Psoas muscle (tissue), 8 donors: ENCODE data around the gene NAPG. TPM values are rescaled to one million over a fixed set of nuclear protein-coding genes. Genes with fewer than 3 reads are reported as not detected.
"Not testable (repeated sequence)": the region's sequence is repeated elsewhere in the genome, so short reads cannot be mapped to it uniquely, and the experiment has no call there.

Experiments
- ATAC-seq, 4 donors: fragments of 200-7000 bp; cut with Tn5 transposase; one replicate each; pipeline ENCODE4 v1.9.1; 2020; ENCODE audit warnings: moderate library complexity in 3 of 4, mild to moderate bottlenecking in 2 of 4
- DNase-seq, 2 donors: peaks; one replicate each; pipeline ENCODE4 v3.0.0-alpha.2; 2020
- H3K27ac ChIP-seq: fragments of 200-600 bp; one replicate; pipeline ENCODE4 v1.8.0; 2022
- H3K27me3 ChIP-seq, 3 donors: fragments of 200-600 bp in 1 of 3; one replicate each; pipeline versions ENCODE4 v1.6.1 to v1.8.0; 2013 to 2022; ENCODE audit warnings: low read length in 2 of 3, mild to moderate bottlenecking in 2 of 3, moderate library complexity in 1 of 3; ENCODE audit not compliant: insufficient read depth in 3 of 3
- H3K36me3 ChIP-seq, 2 donors: fragments of 200-600 bp in 1 of 2; one replicate each; pipeline versions ENCODE4 v1.6.1 to v1.8.0; 2013 to 2022; ENCODE audit warnings: low read depth in 1 of 2, mild to moderate bottlenecking in 1 of 2, moderate library complexity in 1 of 2; ENCODE audit not compliant: insufficient read depth in 1 of 2
- H3K4me1 ChIP-seq: fragments of 200-600 bp; one replicate; pipeline ENCODE4 v1.8.0; 2022
- H3K4me3 ChIP-seq: fragments of 200-600 bp; one replicate; pipeline ENCODE4 v1.8.0; 2022; ENCODE audit warnings: mild to moderate bottlenecking
- H3K9me3 ChIP-seq: fragments of 200-600 bp; one replicate; pipeline ENCODE4 v1.8.0; 2022
- CTCF ChIP-seq: fragments of 200-600 bp; IDR thresholded peaks from one replicate; pipeline ENCODE4 v1.8.0; 2022; ENCODE audit warnings: antibody characterized with exemption
- WGBS, 3 donors: extraction: QIAGEN DNeasy Blood & Tissue Kit; methylation state at CpG; one replicate each; pipeline versions ENCODE4 v1.1.6 to v1.1.7; 2013; 5-methylcytosine and 5-hydroxymethylcytosine counted together
- intact Hi-C, 2 donors: fragments of 100-400 bp; cut with DNase I; formaldehyde crosslinking; loops; one replicate each; pipeline versions ENCODE4 v1.11.0 to v1.14.2; 2022
- polyA plus RNA-seq, 3 donors: library from polyadenylated mRNA; stranded (reverse); fragments of 200-250 nt; gene quantifications; one replicate each; pipeline ENCODE4 v1.2.3, GENCODE V29; 2013
- total RNA-seq, 4 donors: library from RNA; stranded (reverse); fragmentation: NEBNext Ultra II Directional in 2 of 4; extraction: Animal tissue kit (Norgen Biotek cat#: 25700) in 2 of 4; gene quantifications; one replicate each; pipeline versions ENCODE4 v1.2.1 to v1.2.4, GENCODE V29; 2021 to 2023
- donor health status: healthy with polysubstance abuse.
- donor health status: DM: no; HTN: no; CAD: no; lungs with moderate emphysema.
- donor health status: Bipolar disorder and iron deficiency.
- donor health status: healthy.
- donor health status: DM: yes; HTN: yes; CAD: no.
- donor health status: DM: no; HTN: no; CAD: no.
- donor health status: DM: no; HTN: no; CAD: no.
- donor health status: DM: yes; HTN: yes; CAD: no.

The NAPG gene
- total and polyA plus RNA-seq, 7 donors: 10.7 to 38.7 (median 22.1) TPM

- DNase-seq (no peak), ATAC-seq (no peak)
- Histone ChIP-seq H3K27me3 (no peaks in the 10 kb centered on the region), H3K36me3 (peaks cover 0 to 25% of the 10 kb centered on the region in 2 donors), H3K4me1 (peaks cover 24% of the 10 kb centered on the region), H3K9me3 (no peaks in the 10 kb centered on the region), H3K4me3 (no peak overlapping the region), H3K27ac (no peak overlapping the region)
- intact Hi-C loops: no loop called here
- TF ChIP-seq CTCF: no peak
- WGBS, 3 donors: 91 to 96% (median 94%) methylated on average over 2 of the region's 2 CpGs
Observed at GRCh38 chr18:10533111-10533510, 7.3 kb downstream of the NAPG start.

GRCh38 chr18:10536280-10536679 lies 10.5 kb downstream of the NAPG start:
- H3K4me3 ChIP-seq: no peak overlapping the region
- H3K9me3 ChIP-seq: no peaks in the 10 kb centered on the region
- H3K4me1 ChIP-seq: no peaks in the 10 kb centered on the region
- H3K27me3 ChIP-seq: no peaks in the 10 kb centered on the region
- no peak for DNase-seq
- no peak for TF ChIP-seq CTCF
- H3K27ac ChIP-seq: no peak overlapping the region
- 96 to 98% (median 97%) methylated on average over 2 of the region's 2 CpGs for WGBS, 3 donors
- peaks cover 6 to 49% of the 10 kb centered on the region in 2 donors for H3K36me3 ChIP-seq
- intact Hi-C loops: no loop called here
- ATAC-seq: no peak

DNA sequence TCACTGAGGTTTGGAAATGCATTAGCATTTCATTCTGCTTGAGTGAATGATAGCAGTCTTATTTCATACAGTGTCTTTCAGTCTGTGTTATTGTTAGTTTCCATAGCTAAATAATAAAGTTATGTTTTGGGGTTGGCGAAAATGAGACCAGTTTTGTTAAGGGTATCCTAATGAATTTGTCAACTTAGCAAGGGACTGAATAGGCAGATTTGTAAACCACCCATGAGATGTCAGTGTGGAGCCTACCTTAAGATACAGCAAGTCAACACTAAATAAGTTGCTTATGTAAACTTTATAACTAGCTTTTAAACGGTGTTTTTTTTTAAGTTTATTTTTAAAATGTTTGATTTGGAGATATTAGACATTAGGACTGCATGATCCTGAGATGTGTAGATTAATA lies 11.9 kb downstream of the NAPG start:
- DNase-seq (no peak), ATAC-seq (no peak)
- Histone ChIP-seq H3K27me3 (no peaks in the 10 kb centered on the region), H3K9me3 (no peaks in the 10 kb centered on the region), H3K4me3 (no peak overlapping the region), H3K27ac (no peak overlapping the region), H3K4me1 (no peaks in the 10 kb centered on the region), H3K36me3 (peaks cover 8 to 53% of the 10 kb centered on the region in 2 donors)
- intact Hi-C loops: no loop called here
- TF ChIP-seq CTCF: no peak
- WGBS, 3 donors: 84 to 86% (median 85%) methylated on average over 2 of the region's 2 CpGs

DNA sequence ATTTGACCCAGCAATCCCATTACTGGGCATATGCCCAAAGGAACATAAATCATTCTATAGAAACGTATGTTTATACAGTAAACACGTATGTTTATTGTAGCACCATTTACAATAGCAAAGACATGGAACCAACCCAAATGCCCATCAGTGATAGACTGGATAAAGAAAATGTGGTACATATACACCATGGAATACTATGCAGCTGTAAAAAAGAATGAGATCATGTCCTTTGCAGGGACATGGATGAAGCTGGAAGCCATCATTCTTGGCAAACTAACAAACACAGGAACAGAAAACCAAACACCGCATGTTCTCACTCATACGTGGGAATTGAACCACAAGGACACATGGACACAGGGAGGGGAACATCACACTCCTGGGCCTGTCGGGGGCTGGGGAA lies 13.3 kb downstream of the NAPG start:
- H3K36me3 ChIP-seq: peaks cover 13 to 59% of the 10 kb centered on the region in 2 donors
- H3K27ac ChIP-seq, H3K9me3 ChIP-seq, H3K27me3 ChIP-seq, DNase-seq, H3K4me3 ChIP-seq, H3K4me1 ChIP-seq, intact Hi-C loops, ATAC-seq: not testable (repeated sequence)
- 95 to 98% (median 96%) methylated on average over 5 of the region's 5 CpGs for WGBS, 3 donors

DNA sequence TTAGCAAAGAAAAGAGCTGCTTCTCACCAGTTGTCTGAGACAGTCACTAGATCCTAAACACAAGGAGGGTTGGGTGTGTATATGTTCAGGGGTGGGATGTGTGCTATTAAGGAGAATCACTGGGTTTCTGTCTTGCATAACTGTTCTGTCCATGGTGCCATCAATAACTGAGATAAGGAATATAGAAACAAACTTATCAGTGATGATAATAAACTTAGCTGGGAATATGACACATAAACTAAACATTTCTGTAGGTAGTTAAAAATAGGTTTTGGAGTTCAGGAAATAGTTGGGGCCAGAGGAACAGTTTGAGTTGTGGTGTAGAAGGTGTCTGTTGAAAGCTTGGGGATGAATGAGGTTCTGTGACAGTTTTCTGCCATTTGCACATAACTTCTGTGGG lies 17.4 kb downstream of the NAPG start:
- intact Hi-C loops: no loop called here
- TF ChIP-seq CTCF: no peak
- Histone ChIP-seq H3K27ac (no peak overlapping the region), H3K4me1 (no peaks in the 10 kb centered on the region), H3K27me3 (no peaks in the 10 kb centered on the region), H3K9me3 (no peaks in the 10 kb centered on the region), H3K4me3 (no peak overlapping the region), H3K36me3 (peaks cover 15 to 96% of the 10 kb centered on the region in 2 donors)
- ATAC-seq (no peak), DNase-seq (no peak)
